NCI-H146 (cell line): ENCODE measurements around the gene CDH6.

Source experiments
- DNase-seq: peaks from one replicate; lab custom pipeline; 2025; lab: John Stamatoyannopoulos, UW

The CDH6 gene

GRCh38 chr5:31250201-31250600, 56.7 kb downstream of the CDH6 start:
- DNase-seq: no peak

GRCh38 chr5:31251032-31251431, 57.5 kb downstream of the CDH6 start:
- DNase-seq: no peak

GRCh38 chr5:31255041-31255440, 61.6 kb downstream of the CDH6 start:
- DNase-seq: no peak

GRCh38 chr5:31268256-31268655, 74.8 kb downstream of the CDH6 start:
- no peak for DNase-seq

GRCh38 chr5:31268686-31269085, 75.2 kb downstream of the CDH6 start:
- DNase-seq: no peak

- DNase-seq: no peak
Observed at GRCh38 chr5:31269259-31269658, 75.8 kb downstream of the CDH6 start.

GRCh38 chr5:31270396-31270795, 76.9 kb downstream of the CDH6 start:
- peak; percentile 36 for DNase-seq

GRCh38 chr5:31271567-31271966, 78.1 kb downstream of the CDH6 start:
- DNase-seq: no peak

- DNase-seq: no peak
Observed at GRCh38 chr5:31273161-31273560, 79.7 kb downstream of the CDH6 start.

- DNase-seq: no peak
Observed at GRCh38 chr5:31273631-31274378, 80.3 kb downstream of the CDH6 start.

- no peak for DNase-seq
Observed at GRCh38 chr5:31280210-31280609, 86.7 kb downstream of the CDH6 start.

GRCh38 chr5:31283326-31283725, 89.8 kb downstream of the CDH6 start:
- DNase-seq: no peak

GRCh38 chr5:31285025-31285424, 91.5 kb downstream of the CDH6 start:
- DNase-seq: no peak

GRCh38 chr5:31287985-31288384, 94.5 kb downstream of the CDH6 start:
- DNase-seq: no peak

- no peak for DNase-seq
Observed at GRCh38 chr5:31289429-31289828, 95.9 kb downstream of the CDH6 start.

- DNase-seq: peak; percentile 44
Observed at GRCh38 chr5:31291323-31291854, 97.9 kb downstream of the CDH6 start.

GRCh38 chr5:31300501-31300900, 107.0 kb downstream of the CDH6 start:
- DNase-seq: no peak

- DNase-seq: no peak
Observed at GRCh38 chr5:31301833-31302232, 108.3 kb downstream of the CDH6 start.

GRCh38 chr5:31303688-31304087, 110.2 kb downstream of the CDH6 start:
- no peak for DNase-seq

- DNase-seq: no peak
Observed at GRCh38 chr5:31317665-31318064, 124.2 kb downstream of the CDH6 start.

- DNase-seq: no peak
Observed at GRCh38 chr5:31319335-31319734, 125.8 kb downstream of the CDH6 start.

- DNase-seq: no peak
Observed at GRCh38 chr5:31322946-31323345, 129.5 kb downstream of the CDH6 start.

- no peak for DNase-seq
Observed at GRCh38 chr5:31324842-31325241, 131.4 kb downstream of the CDH6 start.
